CD4-positive, alpha-beta T cell treated with Interleukin-6 for 4 hours (primary cell): ENCODE measurements around the gene SNX32.
"Not testable (repeated sequence)": the region's sequence is repeated elsewhere in the genome, so short reads cannot be mapped to it uniquely, and the experiment has no call there.

Source experiments
- DNase-seq: peaks from one replicate; pipeline ENCODE4 v3.0.0-alpha.2; 2020; ENCODE audit warnings: mixed read lengths

The SNX32 gene

DNA sequence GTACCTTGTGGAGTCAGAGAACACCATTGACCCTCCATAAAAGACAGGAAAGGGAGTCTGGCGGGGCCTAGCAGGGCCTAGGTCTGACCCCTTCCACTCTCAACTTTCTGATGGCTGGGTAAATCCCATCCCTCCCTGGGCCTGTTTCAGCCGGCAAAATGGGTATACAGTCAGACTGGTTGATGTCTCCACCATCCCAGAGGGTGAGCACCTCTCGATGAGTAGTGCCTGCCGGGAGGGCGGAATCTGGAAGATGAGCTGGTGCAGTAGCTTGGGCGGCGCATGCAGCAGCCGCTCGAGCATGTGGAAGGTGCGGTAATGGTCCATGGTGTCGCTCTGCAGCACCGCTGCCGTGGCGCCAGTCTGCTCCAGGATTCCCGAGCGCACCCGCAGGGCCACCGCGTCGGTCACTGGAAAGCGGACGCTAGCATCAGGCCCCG, 54.0 kb downstream of the SNX32 start:
- peak; percentile 43 for DNase-seq

DNA sequence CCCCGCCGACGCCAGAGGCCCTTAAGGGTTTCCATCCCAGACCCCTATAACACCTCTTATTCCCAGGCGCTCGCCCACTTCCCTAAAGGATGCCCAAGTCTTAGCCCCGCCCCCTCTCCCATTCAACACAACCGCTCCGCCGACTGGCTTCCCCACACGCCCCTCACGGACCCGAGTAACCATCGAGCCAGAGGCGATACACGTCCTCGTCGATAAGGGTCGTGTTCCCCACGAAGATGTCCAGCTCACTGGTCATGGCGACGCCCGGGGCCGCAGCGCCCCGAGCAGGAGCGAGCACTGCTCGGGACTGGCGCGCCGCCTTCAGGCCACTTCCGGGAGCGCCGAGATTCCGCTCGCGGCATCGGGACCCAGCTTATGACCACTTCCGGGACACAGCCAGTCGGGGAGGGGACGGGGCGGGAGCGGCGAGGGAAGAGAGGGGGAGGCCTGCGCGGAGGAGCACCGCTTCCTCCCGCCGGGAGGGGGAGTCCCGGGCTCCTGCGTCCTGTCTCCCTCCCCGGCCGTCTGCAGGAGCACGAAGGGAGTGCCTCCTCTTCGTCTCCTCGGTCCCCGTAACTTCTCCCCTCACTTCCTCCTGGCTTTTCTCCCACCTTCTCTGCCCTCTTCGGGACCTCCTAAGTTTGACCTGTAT, 54.5 kb downstream of the SNX32 start, which contains the start of gene FIBP:
FIBP (minus strand) TSS at position 309 of the 652 bp plus-strand sequence; CDS start at position 256, 53 bp downstream.
- peak; percentile 96 for DNase-seq

DNA sequence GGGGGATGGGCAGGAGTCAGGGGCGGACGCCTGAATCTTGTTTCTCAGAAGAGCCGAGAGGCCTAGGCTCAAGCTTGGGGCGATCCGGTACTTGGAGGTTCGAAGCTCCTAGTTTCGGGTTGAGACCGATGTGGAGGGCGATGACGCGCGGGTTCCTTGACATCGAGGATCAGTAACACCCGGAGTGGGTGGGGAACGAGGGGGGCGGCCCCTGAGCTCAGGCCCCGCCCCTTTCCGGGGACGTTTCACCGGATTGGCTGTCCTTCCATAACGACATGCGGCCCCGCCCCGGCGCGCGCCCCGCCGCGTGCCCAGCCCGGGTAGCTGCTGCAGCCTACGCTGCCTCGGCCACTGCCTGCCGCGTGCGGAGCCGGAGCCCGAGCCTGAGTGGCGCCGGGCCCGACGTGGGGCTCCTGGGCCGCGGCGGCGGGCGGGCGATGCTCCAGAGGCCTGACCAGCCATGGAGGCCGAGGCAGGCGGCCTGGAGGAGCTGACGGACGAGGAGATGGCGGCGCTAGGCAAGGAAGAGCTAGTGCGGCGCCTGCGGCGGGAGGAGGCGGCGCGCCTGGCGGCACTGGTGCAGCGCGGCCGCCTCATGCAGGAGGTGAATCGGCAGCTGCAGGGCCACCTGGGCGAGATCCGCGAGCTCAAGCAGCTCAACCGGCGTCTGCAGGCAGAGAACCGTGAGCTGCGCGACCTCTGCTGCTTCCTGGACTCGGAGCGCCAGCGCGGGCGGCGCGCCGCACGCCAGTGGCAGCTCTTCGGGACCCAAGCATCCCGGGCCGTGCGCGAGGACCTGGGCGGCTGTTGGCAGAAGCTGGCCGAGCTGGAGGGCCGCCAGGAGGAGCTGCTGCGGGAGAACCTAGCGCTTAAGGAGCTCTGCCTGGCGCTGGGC, 56.8 kb downstream of the SNX32 start, which contains the start of gene CCDC85B:
CCDC85B (plus strand) TSS at position 350 of the 895 bp plus-strand sequence; CDS start at position 461, 111 bp downstream.
- peak; percentile 99 for DNase-seq

DNA sequence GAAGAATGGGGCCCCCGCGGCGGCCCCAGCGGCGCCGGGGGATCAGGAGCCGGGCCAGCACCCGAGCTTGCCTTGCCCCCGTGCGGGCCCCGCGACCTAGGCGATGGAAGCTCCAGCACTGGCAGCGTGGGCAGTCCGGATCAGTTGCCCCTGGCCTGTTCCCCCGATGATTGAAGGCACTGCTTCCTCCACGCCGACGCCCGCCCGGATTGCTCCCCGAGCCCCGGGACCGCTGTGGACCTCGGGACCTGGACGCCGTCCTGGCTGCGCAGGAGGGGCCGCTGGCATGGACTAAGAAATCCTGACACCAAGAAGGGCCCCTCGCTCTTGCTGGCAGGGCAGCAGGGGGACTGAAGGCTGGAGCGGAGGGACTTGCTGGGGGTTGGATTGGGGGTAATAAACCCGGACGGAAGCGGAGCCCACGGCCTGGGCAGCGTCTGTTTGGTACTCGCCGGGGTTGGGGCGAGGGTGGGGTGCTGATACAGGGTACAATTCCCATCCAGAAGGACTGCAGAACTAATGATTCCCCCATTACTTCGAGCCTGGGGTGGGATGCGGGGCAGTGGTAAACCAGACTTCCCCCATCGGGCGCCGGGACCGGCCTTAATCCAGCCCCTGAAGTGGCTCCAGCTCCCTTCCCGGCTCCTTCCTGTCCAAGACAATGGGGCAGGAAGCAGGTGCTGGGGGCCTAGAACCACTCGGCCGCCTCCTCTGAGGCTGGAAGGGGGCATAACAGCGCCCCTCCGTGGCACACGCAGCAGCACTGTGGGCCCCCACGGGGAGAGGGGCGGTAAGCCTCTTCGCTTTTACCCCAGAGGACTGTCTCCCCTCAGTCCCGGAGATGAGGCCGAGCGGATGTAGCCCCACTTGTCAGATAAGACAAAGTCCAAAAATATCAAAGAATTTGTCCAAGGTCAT, 57.7 kb downstream of the SNX32 start:
- DNase-seq: no peak

DNA sequence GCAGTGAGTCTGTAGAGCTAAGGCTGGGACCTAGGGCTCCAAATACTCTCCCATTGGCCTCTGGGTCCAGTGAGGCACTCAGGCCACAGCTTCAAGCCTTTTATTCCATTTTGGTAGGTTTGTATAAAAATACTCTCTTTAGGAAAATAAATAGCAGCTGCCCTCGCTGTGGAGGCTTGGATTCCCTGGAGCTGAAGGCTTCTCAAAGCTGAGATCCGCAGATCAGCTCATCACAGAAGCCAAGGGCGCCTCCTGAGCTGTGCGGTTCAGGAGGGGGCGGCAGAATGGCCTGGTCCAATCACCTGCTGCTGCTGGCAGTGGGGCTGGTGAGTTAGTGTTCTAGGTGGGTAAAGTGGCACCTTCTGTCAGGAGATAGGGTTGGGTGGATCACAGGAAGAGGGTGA, 58.4 kb downstream of the SNX32 start:
- not testable (repeated sequence) for DNase-seq

DNA sequence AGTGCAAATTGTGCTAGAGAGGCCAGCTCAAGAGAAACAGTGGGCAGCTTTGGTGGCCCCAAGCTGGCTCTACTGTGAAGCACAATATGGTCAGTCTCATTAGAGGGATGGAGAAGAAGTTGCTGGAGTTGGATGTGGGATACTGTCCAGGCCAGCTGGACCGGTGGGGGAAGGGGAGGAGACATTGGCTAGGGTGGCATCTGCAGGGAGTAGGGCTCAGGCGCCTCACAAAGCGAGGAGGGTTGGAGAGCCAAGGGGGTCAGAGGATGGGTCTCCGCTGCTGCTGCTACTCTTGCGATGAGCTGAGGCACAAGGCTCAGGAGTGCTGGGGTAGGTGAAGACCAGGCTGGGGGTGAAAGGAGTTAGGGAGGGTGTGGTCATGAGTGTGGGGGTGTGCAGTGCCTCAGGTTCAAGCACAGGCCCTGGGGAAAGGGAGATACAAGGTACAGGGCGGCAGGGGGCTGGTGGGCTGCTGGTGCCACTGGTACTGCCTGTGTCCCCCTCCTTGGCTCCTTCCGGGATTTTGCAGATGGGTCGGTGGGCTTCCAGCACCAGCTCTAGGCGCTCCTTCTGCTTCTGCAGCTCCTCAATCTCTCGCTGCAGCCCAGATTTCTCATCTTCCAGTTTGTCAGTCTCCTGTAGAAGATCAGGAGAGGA, 59.0 kb downstream of the SNX32 start:
- no peak for DNase-seq

DNA sequence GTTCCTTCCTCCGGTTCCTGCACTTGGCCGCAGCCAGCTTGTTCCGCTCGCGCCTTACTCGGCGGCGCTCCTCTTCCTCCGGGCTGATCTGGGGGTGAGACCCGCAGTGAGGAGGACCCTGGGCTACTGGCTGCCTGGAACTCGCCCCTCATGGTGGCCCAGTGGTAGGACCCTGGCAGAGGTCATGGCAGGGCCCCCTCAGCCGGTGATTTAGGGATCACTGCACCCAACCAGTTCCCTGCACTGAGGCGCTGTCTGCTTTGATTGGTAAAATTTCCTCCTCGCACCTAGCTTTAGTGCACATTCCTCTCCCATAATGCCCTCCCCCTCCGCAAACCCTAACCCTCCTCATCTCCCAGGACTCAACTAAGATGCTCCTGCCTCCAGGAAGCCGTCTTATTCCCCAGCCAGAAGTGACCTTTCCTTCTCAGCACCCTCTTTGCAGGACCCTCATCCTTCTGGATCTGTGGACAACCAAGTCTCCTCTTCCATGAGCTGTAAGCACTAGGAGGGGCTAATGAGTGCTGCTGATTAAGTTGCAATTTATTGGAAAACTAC, 60.4 kb downstream of the SNX32 start:
- peak; percentile 54 for DNase-seq

DNA sequence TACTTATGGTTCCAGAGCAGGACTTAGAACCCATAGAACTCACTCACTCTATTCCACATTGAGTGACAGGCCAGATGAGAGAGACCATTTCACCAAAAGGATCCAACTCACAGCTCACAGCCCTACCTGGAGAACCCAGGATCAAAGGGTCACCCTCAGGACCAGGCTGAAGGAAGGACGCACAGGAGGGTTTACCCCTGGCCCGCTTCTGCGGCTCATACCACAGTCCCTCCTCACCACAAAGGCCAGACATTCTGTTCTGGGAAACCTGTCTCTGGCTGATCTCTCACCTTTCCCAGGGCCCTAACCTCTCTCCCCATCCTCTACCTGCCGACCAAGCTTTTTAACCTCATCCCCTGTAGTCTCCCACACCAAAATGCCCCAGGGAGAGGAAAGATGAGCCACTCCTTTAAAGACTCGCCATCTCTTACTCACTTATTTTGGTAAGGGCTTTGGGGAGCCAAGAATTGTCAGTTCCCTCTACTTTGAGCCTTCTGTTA, 61.8 kb downstream of the SNX32 start:
- no peak for DNase-seq

DNA sequence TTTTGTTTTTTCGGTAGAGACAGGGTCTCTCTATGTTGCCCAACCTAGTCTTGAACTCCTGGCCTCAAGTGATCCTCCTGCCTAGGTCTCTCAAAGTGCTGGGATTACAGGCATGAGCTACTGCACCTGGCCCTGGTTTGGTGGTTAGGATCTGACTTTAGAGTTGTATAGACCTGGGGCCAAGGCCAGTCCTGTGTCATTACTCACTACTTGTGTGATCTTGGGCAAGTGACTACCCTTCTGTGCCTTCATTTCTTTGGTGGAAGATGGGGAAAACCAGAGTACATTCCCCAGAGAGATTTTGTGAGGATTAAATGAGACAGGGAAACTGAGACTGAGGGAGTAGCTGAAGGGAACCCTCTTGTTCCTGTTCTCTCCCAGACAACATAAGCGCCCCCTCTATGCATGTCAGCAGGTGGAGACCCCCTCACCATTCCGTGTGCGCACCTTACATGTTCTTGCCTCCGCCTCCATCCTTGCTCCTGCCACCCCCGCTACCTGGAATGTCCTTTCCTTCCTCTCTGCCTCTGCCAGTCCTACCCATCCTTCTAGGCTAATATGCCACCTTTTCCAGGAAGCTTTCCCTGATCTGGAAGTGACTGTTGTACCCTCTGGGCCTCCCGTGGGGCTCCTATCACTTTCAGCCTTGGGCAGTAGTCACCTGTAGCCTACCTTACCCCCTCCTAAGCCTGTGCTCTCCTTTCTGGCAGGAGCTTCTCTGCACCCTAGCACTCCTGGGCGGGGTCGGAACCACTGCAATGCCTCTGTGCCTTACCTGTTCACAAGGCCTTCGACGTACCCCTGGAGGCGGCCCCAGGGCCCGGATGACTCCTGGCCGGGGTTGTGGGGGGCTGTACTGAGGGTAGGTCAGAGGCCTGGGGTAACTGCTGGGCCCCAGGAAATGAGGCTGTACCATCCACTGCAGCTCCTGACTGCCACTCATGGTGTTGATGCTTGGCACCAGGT, 62.6 kb downstream of the SNX32 start:
- no peak for DNase-seq

DNA sequence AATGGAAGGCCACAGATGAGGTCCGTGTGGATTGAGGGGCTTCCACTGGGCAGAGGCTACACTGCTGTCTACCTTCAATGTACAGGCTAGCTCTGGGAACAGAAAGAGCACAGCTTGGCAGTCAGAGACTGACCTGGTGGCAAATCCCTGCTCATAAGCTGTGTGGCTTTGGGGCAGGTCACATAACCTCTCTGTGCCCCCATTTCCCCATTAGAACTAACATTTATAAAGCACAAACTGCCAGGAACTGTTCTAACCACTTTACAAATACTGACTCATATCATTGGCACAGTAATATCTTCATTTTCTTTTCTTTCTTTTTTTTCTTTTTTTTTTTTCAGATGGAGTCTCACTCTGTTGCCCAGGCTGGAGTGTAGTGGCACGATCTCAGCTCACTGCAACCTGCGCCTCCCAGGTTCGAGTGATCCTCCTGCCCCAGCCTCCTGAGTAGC, 63.3 kb downstream of the SNX32 start:
- no peak for DNase-seq

DNA sequence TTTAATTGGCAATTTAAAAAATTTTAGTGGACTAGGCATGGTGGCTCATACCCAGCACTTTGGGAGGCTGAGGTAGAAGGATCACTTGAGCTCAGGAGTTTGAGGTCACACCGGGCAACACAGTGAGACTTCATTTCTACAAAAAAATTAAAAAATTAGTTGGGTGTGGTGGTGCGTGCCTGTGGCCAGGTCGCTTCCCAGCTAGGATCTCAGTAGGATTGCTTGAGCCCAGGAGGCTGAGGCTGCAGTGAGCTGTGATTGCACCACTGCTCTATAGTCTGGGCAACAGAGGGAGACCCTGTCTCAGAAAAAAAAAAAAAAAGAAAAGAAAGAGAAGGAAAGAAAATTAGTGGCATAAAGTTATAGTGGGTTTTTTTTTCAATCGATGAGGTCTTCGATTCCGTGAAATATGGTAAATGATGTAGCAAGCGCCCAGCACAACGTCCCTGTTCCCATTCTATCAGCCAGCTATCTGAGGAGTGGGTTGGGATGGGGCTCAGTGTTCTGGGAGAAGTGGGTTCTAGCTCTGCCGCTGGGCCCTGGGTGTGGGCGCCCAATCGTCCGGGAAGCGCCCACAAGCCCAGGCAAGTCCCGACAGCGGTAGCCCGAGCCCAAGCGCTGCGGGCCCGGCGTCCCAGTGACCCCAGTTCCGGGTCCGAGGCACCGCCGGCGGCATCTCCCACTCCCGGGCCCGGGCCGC, 65.0 kb downstream of the SNX32 start:
- no peak for DNase-seq

DNA sequence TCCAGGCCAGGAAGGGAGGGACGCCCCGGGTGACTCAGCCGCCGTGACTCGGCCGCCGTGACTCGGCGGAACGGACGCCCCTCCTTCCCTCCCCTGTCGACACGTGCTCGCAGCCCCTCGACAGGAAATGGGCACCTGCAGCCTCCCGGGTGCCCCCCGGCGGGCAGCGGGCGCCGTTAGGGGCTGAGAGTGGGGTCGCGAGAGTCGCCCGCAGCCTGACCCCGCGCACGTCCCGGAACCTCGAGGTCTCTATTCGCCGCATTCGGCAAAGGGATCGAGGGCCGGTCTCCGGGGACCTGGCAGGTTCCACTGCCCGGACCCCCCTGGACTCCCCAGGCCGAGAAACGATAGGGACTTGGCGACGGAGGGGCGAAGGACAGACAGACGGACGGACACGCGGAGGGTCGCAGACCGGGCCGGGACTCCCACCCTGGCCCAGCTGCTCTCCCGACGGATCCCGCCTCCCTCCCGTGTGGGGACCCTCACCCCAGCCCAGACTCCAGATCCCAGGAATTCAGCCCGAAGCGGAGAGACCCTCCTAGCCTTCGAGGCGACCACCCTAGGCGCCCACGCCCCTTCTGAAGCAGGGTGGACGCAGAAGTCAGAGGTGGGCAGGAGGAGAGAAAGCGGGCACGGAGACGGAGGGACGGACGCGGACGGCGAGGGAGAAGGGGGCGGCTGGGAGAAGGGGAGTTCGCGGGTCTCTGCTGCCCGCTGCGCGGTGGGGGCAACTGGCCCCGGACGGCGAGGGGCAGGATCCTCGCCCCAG, 65.8 kb downstream of the SNX32 start:
- peak; percentile 67 for DNase-seq

DNA sequence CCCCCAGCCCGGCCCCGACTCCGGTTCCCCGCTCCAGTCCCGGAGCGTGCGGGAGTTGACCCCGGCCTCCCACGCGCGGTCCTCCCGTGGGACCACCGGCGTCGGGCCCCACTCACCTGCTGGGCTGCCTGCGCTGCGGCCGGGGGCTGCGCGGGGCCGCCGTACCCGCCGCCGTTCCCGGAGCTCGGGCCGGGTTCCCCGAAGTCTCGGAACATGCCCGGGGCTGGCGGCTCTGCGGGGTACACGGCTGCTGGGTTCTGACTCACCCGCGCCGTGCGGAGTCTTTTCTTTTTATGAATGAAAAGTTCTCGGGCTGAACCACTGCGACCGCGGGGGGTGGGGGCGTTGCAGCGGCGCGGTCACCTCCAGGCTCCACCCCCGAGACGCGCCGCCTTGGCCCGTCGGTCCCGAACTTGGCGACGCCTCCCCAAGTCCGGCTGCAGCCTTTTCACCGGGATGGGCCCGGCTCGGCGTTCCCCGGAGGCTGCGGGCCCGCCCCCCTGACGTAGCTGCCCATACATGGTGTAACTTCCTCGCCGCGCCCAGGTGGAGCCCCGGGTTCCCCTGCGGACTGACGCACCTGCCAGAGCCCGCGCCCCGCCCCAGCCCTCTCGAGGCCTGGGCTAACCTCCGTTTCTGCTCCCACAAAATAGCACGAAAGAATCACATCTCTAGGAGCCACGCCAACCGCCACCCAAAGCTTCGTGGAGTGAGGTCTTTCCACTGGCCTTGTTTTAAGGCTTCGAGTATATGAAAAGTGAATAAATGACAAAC, 66.5 kb downstream of the SNX32 start, which contains the start of gene FOSL1:
FOSL1 (minus strand) TSS at position 264 of the 774 bp plus-strand sequence; CDS start at position 215, 49 bp downstream.
- DNase-seq: peak; percentile 95

DNA sequence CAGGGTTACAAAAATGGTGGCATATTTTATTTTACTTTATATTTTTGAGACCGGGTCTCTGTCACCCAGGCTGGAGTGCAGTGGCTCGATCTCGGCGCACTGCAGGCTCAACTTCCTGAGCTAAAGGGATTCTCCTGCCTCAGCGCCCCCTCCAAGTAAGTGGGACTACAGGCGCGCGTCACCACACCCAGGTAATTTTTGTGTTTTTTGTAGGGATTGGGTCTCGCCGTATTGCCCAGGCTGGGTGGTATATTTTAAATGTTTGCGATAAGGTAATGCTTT, 67.1 kb downstream of the SNX32 start:
- no peak for DNase-seq

DNA sequence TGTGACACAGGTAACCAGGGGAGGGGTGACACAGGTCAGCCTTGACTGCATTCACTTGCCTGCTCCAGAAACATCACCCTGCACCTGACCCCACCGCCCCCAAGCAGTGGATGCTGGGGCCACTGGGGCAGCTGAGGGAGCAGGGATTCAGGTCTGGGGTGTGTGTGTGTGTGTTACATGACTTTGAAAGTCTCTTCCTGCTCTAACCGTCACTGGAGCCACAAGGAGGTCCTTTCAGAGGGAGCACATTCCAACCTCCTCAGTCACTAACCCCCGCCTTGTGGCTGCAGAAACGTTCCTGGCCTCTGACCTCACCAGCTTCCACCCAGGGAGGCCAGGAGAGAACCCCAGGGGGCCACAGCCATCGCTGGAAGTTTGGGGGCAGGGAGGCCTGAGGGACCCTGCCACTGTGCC, 69.3 kb downstream of the SNX32 start:
- no peak for DNase-seq
